Chondrocyte (in vitro differentiated cells): ENCODE results near the gene FCN1. TPM values are rescaled to one million over a fixed set of nuclear protein-coding genes. Genes with fewer than 3 reads are reported as not detected.

Experiments used
- DNase-seq: peaks from one replicate; pipeline ENCODE4 v3.0.0; 2021; ENCODE audit warnings: mixed read lengths, low spot score
- H3K27ac Mint-ChIP-seq: one replicate; pipeline ENCODE4 v1.8.0; 2021; ENCODE audit warnings: mild to moderate bottlenecking, moderate library complexity, mixed read lengths; ENCODE audit not compliant: unreplicated experiment
- H3K27me3 Mint-ChIP-seq: 2 replicates; pipeline ENCODE4 v1.8.0; 2021; ENCODE audit warnings: low read depth, mixed read lengths
- H3K36me3 Mint-ChIP-seq: 2 replicates; pipeline ENCODE4 v1.8.0; 2021; ENCODE audit warnings: low read depth, mixed read lengths
- H3K4me1 Mint-ChIP-seq: 2 replicates; pipeline ENCODE4 v1.8.0; 2021; ENCODE audit warnings: low read depth, mild to moderate bottlenecking, mixed read lengths
- H3K4me3 Mint-ChIP-seq: one replicate; pipeline ENCODE4 v1.8.0; 2021; ENCODE audit warnings: mild to moderate bottlenecking, moderate library complexity, mixed read lengths; ENCODE audit not compliant: unreplicated experiment
- H3K9me3 Mint-ChIP-seq: 2 replicates; pipeline ENCODE4 v1.8.0; 2021; ENCODE audit warnings: low read depth, mixed read lengths
- CTCF ChIP-seq: fragments of 200-600 bp; sonication (generic); IDR thresholded peaks from 2 replicates; pipeline ENCODE4 v1.5.0; 2021; ENCODE audit warnings: antibody characterized with exemption, mild to moderate bottlenecking, moderate library complexity
- total RNA-seq: library from RNA; stranded (reverse); gene quantifications from 3 replicates; pipeline ENCODE4 v1.2.1, GENCODE V29; 2021

FCN1 gene
- total RNA-seq, 1 donor from 2014 or later: not detected

GRCh38 chr9:134879664-134880483 lies 37.8 kb downstream of the FCN1 start:
- H3K4me1 Mint-ChIP-seq: no peaks in the 10 kb centered on the region
- H3K27ac Mint-ChIP-seq: no peak overlapping the region
- no peak overlapping the region for H3K4me3 Mint-ChIP-seq
- DNase-seq: no peak
- no peak for TF ChIP-seq CTCF
- no peaks in the 10 kb centered on the region for H3K9me3 Mint-ChIP-seq
- H3K36me3 Mint-ChIP-seq: no peaks in the 10 kb centered on the region
- peaks cover 20% of the 10 kb centered on the region for H3K27me3 Mint-ChIP-seq

- TF ChIP-seq CTCF: no peak
- Mint-ChIP-seq H3K27ac (no peak overlapping the region), H3K36me3 (no peaks in the 10 kb centered on the region), H3K9me3 (peaks cover 6% of the 10 kb centered on the region), H3K4me3 (no peak overlapping the region), H3K4me1 (no peaks in the 10 kb centered on the region), H3K27me3 (peaks cover 20% of the 10 kb centered on the region)
- DNase-seq: no peak
These were observed 40.2 kb downstream of the FCN1 start for GRCh38 chr9:134877541-134877940.

- H3K4me1 Mint-ChIP-seq: peaks cover 13% of the 10 kb centered on the region
- TF ChIP-seq CTCF: no peak
- peaks cover 6% of the 10 kb centered on the region for H3K9me3 Mint-ChIP-seq
- H3K27me3 Mint-ChIP-seq: peaks cover 18% of the 10 kb centered on the region
- H3K27ac Mint-ChIP-seq: no peak overlapping the region
- no peaks in the 10 kb centered on the region for H3K36me3 Mint-ChIP-seq
- no peak overlapping the region for H3K4me3 Mint-ChIP-seq
- no peak for DNase-seq
These were observed 42.3 kb downstream of the FCN1 start for GRCh38 chr9:134875371-134875770.

- Mint-ChIP-seq H3K36me3 (no peaks in the 10 kb centered on the region), H3K4me3 (no peak overlapping the region), H3K4me1 (peaks cover 13% of the 10 kb centered on the region), H3K27me3 (peaks cover 9% of the 10 kb centered on the region), H3K9me3 (peaks cover 6% of the 10 kb centered on the region), H3K27ac (no peak overlapping the region)
- no peak for TF ChIP-seq CTCF
- DNase-seq: no peak
These were observed 45.1 kb downstream of the FCN1 start for GRCh38 chr9:134872482-134873231.

- H3K27ac Mint-ChIP-seq: peak overlapping the region; percentile 39
- peaks cover 13% of the 10 kb centered on the region for H3K4me1 Mint-ChIP-seq
- no peak overlapping the region for H3K4me3 Mint-ChIP-seq
- no peaks in the 10 kb centered on the region for H3K36me3 Mint-ChIP-seq
- H3K9me3 Mint-ChIP-seq: peaks cover 6% of the 10 kb centered on the region
- no peak for DNase-seq
- no peak for TF ChIP-seq CTCF
- H3K27me3 Mint-ChIP-seq: peaks cover 3% of the 10 kb centered on the region
These were observed 45.9 kb downstream of the FCN1 start for GRCh38 chr9:134871697-134872340.
